ENCODE results near the gene PLS3. TPM values are rescaled to one million over a fixed set of nuclear protein-coding genes. Genes with fewer than 3 reads are reported as not detected.
"Not testable (repeated sequence)": the region's sequence is repeated elsewhere in the genome, so short reads cannot be mapped to it uniquely, and the experiment has no call there.

Gene PLS3
- total RNA-seq, 4 donors from 2014 or later, result 74.7 to 145 (median 136) TPM

DNA sequence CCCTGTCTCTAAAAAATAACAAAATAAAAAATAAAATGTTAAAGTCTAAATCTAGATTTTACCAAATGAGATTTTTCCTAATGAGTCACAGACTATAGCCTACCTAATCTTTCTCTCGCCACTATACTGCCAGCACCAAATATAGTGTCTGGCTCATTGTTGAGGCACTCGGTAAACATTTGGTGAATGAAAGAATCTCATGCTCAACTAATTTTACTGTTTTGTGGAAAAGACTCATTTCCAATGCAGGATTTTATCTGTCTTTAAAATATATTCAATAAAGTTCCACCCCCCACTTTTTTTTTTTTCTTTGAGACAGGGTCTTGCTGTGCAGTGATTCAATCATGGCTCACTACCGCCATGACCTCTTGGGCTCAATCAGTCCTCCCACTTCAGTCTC, 71.5 kb downstream of the PLS3 start:
- no peaks in the 10 kb centered on the region for H3K4me1 ChIP-seq
- H3K36me3 ChIP-seq, result peaks cover 6% of the 10 kb centered on the region
- 89% methylated on average over 3 of the region's 3 CpGs for WGBS
- TF ChIP-seq, protein P1, sequence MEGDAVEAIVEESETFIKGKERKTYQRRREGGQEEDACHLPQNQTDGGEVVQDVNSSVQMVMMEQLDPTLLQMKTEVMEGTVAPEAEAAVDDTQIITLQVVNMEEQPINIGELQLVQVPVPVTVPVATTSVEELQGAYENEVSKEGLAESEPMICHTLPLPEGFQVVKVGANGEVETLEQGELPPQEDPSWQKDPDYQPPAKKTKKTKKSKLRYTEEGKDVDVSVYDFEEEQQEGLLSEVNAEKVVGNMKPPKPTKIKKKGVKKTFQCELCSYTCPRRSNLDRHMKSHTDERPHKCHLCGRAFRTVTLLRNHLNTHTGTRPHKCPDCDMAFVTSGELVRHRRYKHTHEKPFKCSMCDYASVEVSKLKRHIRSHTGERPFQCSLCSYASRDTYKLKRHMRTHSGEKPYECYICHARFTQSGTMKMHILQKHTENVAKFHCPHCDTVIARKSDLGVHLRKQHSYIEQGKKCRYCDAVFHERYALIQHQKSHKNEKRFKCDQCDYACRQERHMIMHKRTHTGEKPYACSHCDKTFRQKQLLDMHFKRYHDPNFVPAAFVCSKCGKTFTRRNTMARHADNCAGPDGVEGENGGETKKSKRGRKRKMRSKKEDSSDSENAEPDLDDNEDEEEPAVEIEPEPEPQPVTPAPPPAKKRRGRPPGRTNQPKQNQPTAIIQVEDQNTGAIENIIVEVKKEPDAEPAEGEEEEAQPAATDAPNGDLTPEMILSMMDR (IDR thresholded peaks at IDR 0.05), result no peak
- TF ChIP-seq POLR2AphosphoS5 (IDR thresholded peaks at IDR 0.05) (no peak), POLR2A (IDR thresholded peaks at IDR 0.05) (no peak), EP300 (IDR thresholded peaks at IDR 0.05) (no peak)
- H3K9me3 ChIP-seq, result no peaks in the 10 kb centered on the region
- H3K27ac ChIP-seq, result no peak overlapping the region
- H3K4me3 ChIP-seq, result no peak overlapping the region
- no peak for DNase-seq (ENCODE audit: low spot score in 2 of 2)
- H3K27me3 ChIP-seq, result no peaks in the 10 kb centered on the region

DNA sequence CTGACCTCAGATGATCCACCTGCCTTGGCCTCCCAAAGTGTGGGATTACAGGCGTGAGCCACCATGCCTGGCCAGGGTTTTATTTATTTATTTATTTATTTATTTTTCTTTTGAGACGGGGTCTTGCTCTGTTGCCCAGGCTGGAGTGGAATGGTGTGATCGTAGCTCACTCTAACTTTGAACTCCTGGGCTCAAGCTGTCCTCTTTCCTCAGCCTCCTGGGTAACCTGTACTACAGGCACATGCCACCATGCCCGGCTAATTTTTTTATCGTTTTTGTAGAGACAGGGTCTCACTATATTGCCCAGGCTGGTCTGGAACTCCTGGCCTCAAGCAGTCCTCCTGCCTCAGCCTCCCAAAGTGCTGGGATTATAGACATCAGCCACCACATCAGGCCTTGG, 72.4 kb downstream of the PLS3 start:
- not testable (repeated sequence) for H3K9me3 ChIP-seq
- peaks cover 12% of the 10 kb centered on the region for H3K36me3 ChIP-seq

DNA sequence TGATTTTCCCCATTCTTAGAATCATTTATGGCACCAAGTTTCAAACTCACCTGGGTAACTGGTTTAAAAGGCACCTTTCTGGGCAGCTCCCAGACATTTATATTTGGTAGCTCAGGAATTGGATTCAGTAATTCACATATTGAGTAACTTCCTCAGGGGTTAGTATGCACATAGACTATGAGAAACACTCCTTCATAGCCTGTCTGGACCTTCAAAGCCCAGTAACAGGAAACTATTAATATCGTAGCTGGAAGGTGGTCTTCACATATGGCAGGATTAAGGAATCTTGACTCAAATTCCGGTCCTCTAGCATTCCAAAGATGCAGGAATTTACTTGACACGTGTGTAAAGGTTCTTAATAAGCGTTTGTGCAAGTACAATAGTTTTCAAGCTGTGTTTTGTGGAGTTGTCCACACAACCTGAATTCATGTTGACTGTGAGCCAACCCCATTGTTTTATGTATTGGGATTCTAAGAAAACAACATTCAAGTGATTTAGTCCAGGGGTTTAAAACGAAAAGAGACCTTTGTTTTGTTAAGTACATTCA, 78.4 kb downstream of the PLS3 start:
- Histone ChIP-seq H3K9me3 (no peaks in the 10 kb centered on the region), H3K27ac (no peak overlapping the region), H3K4me1 (no peaks in the 10 kb centered on the region), H3K27me3 (no peaks in the 10 kb centered on the region), H3K36me3 (peaks cover 12% of the 10 kb centered on the region), H3K4me3 (no peak overlapping the region)
- WGBS, result 45% methylated on average over 5 of the region's 5 CpGs
- no peak for DNase-seq (ENCODE audit: low spot score in 2 of 2)
- no peak for TF ChIP-seq EP300 (IDR thresholded peaks at IDR 0.05)
- TF ChIP-seq, protein P1 (IDR thresholded peaks at IDR 0.05), result no peak
- no peak for TF ChIP-seq POLR2AphosphoS5 (IDR thresholded peaks at IDR 0.05)
- TF ChIP-seq POLR2A (IDR thresholded peaks at IDR 0.05), result no peak

More for the DNA sequence above, 72.4 kb downstream of the PLS3 start:
- not testable (repeated sequence) for H3K4me1 ChIP-seq; H3K4me3 ChIP-seq; H3K27ac ChIP-seq; DNase-seq (ENCODE audit: low spot score in 2 of 2); H3K27me3 ChIP-seq
- WGBS, result 93% methylated on average over 5 of the region's 5 CpGs

DNA sequence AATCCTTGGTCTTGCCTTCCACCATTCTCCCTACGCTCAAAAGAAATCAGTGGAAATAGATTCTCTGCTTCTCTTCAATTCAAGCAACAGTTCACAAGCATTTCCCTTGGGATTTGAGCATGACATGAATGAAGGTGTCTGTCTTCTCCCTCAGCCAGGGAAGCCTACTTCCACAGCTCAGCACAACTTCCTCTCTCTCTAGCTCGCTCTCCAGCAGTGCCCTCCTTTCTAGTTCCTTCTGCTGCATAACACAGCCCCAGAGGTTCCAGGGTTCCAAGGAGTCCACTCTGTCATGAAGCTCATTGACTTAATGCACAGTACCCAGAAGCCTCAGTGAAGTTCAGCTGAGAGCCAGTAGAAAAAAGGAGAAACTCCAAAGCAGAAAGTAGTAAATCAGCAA, 81.3 kb downstream of the PLS3 start:
- Histone ChIP-seq H3K27ac (no peak overlapping the region), H3K4me3 (no peak overlapping the region), H3K27me3 (no peaks in the 10 kb centered on the region), H3K9me3 (no peaks in the 10 kb centered on the region), H3K4me1 (no peaks in the 10 kb centered on the region), H3K36me3 (peaks cover 25% of the 10 kb centered on the region)
- 67% methylated on average over 2 of the region's 2 CpGs for WGBS
- DNase-seq (ENCODE audit: low spot score in 2 of 2), result no peak
- TF ChIP-seq, protein P1 (IDR thresholded peaks at IDR 0.05), result no peak
- TF ChIP-seq POLR2AphosphoS5 (IDR thresholded peaks at IDR 0.05) (no peak), POLR2A (IDR thresholded peaks at IDR 0.05) (no peak), EP300 (IDR thresholded peaks at IDR 0.05) (no peak)

DNA sequence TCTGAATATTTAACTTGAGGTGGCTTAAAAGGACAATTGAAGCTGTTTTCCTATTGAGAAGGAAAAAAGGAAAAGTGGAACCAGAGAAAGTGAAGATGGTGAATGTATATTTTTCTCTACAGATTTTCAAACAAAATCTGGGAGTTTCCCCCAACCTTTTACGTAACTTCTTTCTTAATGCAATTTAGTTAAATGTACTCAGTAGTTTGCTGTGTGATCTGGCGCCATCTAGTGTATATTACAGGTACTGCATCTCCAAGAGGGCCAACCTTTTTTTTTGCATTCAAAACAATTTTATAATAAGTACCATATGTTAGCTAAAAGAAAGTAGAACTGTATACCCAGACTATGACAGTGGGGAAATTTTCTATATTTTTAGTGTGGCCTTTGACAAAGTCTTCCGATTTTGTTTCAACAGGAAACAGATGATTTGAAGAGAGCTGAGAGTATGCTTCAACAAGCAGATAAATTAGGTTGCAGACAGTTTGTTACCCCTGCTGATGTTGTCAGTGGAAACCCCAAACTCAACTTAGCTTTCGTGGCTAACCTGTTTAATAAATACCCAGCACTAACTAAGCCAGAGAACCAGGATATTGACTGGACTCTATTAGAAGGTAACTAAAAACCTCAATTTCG, 82.0 kb downstream of the PLS3 start:
- TF ChIP-seq POLR2A (IDR thresholded peaks at IDR 0.05), result no peak
- TF ChIP-seq, protein P1 (IDR thresholded peaks at IDR 0.05), result peak; percentile 72 to 98
- H3K4me1 ChIP-seq, result no peaks in the 10 kb centered on the region
- DNase-seq (ENCODE audit: low spot score in 2 of 2), result no peak
- H3K27ac ChIP-seq, result no peak overlapping the region
- no peaks in the 10 kb centered on the region for H3K27me3 ChIP-seq
- H3K9me3 ChIP-seq, result no peaks in the 10 kb centered on the region
- 29% methylated on average over 5 of the region's 5 CpGs for WGBS
- H3K4me3 ChIP-seq, result no peak overlapping the region
- H3K36me3 ChIP-seq, result peaks cover 23% of the 10 kb centered on the region

DNA sequence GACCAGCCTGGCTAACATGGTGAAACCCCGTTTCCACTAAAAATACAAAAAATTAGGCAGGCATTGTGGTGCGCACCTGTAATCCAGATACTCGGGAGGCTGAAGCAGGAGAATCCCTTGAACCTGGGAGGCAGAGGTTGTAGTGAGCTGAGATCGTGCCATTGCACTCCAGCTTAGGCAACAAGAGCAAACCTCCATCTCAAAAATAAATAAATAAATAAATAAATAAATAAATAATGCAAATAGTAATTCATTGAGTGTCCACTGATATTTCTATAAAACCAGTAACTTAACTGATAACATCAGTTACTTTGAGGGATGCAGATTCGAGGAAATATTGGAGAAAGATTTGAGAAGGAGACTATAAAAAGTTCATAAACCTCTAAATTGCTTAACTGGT, 83.4 kb downstream of the PLS3 start:
- H3K27me3 ChIP-seq; H3K4me1 ChIP-seq; H3K4me3 ChIP-seq; H3K9me3 ChIP-seq; DNase-seq (ENCODE audit: low spot score in 2 of 2); H3K27ac ChIP-seq: not testable (repeated sequence)
- H3K36me3 ChIP-seq, result peaks cover 26% of the 10 kb centered on the region
- 84% methylated on average over 5 of the region's 5 CpGs for WGBS

Measured in suprapubic skin (tissue), 4 donors.